Stimulated activated CD8-positive, alpha-beta memory T cell treated with anti-CD3 and anti-CD28 coated beads, Interleukin-7, amount 100 ng/mL, for 48 hours (primary cell): ENCODE results near the gene MAP3K2.

Experiments used
- DNase-seq, 2 donors: peaks; one replicate each; pipeline ENCODE4 v3.0.0-alpha.2; 2020; ENCODE audit warnings: low read depth in 1 of 2; ENCODE audit errors: extremely low read depth in 1 of 2

The MAP3K2 gene, protein sequence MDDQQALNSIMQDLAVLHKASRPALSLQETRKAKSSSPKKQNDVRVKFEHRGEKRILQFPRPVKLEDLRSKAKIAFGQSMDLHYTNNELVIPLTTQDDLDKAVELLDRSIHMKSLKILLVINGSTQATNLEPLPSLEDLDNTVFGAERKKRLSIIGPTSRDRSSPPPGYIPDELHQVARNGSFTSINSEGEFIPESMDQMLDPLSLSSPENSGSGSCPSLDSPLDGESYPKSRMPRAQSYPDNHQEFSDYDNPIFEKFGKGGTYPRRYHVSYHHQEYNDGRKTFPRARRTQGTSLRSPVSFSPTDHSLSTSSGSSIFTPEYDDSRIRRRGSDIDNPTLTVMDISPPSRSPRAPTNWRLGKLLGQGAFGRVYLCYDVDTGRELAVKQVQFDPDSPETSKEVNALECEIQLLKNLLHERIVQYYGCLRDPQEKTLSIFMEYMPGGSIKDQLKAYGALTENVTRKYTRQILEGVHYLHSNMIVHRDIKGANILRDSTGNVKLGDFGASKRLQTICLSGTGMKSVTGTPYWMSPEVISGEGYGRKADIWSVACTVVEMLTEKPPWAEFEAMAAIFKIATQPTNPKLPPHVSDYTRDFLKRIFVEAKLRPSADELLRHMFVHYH

DNA sequence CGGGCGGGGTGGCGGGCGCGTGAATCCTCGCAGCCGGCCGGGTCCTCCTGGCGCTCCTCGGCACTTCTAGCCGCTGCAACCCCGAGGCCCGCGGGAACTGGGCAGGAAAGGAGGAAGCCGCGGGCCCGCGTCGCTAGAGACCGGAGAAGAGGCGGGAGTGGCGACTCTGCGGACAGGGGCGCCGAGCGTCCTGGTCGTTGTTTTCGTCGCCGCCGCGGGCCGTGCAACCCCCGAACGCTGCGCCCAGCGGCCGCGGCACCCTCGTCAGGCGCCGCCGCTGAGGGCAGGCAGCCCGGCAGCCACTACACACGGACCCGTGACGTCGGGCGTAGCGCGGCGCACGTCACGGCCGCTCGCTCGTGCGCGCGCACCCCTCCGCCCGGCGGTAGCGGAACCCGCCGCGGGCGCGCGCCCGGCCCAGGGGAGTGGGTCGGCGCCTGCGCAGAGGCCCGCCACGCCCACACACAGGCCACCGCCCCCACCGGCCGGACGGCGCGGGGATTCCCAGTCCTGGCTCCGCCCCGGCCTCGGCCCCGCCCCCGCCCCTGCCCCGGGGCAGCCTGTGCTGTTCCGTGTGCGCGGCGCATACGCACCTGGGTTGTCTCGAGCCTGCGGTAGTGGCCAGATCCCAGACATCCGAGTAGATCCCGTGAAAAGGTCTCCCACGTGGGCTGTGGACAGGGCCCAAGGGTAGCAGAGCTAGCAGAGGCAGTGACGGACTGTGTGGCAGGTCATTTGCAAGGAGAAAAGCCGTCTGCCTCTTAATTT, at the start of gene MAP3K2:
Gene MAP3K2, minus strand, starts transcription at position 321 of the 768 bp plus-strand sequence. CDS start 44,846 bp downstream, outside the sequence.
- DNase-seq: peak; percentile 89 to 92

DNA sequence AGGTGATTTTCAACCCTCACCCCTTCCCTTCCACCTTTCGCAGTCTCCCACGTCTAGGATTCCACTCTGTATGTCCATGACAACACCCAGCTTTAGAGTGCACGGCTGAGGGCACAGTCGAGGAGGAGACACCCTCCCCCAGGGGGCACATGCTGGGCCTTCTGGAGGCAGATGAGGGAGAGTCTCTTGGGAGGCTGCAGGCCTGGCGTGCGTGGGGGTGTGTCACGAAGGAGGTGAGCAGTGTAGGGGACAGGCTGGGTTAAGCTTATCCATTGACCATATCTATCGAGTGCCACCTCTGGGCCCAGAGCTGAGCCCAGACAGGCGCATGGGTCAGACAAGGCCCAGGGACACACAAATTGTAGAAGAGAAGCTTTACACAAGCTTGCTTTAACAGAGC, 49.3 kb upstream of the MAP3K2 start:
- no peak for DNase-seq

DNA sequence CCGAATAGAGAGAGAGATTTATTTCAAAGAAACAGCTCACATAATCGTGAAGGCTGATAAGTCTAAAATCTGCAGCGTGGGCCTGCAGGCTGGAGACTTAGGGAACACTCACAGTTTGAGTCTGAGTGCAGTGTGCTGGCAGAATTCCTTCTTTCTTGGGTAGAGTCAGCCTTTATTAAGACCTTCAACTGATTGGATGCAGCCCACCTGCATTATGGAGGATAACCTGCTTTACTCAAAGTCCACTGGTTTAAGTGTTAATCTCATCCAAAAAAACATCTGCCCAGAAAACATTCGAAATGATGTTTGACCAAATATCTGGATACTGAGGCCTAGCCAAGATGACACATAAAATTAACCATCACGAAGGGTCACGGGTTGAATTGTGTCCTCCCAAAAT, 46.7 kb upstream of the MAP3K2 start:
- no peak for DNase-seq

DNA sequence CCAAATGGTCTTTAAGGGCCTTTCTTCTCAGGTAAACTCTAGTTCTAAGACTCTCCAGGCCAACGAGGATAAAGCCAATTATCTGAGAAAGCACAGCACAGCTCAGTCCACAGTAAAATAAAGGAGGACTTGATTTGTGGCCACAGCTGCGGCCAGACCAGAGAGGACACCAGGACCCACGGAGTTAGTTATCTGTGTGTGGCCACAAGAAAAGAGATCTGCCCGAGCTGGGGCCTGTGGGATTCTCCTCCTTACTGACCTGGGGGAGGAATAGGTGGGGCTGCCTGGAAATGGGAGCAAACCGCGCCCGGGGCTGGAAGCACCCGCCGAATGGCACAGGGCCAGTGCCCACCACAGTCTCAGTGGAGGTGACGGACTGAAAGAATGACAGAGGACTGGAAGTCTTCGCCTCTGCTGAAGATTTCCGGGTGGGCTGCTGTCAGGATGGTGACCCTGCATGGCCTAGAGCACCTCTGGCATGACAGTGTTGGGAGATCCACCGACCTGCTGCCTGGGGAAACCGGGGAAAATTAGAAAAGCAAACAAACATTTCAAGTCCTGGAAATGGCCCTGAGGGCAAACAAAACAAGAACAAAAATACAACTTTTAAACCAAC, 43.7 kb upstream of the MAP3K2 start:
- no peak for DNase-seq

DNA sequence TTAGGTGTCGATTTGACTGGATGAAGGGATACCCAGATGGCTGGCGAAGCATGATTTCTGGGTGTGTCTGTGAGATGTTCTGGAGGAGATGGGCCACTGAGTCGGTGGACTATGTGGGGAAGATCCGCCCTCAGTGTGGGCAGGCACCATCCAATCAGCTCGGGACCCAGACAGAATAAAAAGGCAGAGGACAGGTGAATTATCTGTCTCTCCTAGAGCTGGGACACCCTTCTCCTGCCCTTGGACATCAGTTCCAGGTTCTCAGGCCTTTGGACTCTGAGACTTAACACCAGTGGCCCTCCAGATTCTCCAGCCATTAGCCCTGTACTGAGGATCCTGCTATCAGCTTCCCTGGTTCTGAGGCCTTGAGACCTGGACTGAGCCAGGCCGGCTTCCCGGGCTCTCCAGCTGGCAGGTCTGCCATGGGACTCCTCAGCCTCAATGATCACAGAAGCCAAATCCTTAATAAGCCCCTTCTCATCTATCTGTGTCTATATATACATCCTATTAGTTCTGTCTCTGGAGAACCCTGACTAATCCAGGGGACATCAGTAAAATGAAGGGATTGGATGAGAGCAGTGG, 42.2 kb upstream of the MAP3K2 start:
- no peak for DNase-seq

DNA sequence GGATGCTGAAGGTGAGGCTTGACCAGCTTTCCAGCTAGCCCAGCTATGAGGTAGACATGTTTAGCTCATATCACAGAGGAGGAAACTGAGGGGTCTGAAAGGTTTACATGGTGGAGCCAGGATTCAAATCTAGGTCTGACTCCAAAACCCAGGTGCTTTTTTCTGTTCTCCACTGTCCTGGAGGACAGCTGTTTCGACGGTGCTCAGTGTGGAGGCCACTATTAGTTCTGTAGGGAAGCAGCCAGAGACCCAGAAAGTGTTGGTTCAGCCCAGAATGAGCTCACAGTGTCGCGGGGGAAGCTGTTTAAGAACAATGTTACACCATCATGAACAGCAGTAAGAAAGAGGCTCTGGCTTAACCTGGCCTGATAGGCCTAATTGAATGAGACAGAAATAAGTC, 41.5 kb upstream of the MAP3K2 start:
- no peak for DNase-seq

DNA sequence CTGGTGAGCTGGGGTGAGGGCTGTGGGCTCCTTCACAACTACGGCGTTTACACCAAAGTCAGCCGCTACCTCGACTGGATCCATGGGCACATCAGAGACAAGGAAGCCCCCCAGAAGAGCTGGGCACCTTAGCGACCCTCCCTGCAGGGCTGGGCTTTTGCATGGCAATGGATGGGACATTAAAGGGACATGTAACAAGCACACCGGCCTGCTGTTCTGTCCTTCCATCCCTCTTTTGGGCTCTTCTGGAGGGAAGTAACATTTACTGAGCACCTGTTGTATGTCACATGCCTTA, 41.0 kb upstream of the MAP3K2 start:
- DNase-seq: no peak

DNA sequence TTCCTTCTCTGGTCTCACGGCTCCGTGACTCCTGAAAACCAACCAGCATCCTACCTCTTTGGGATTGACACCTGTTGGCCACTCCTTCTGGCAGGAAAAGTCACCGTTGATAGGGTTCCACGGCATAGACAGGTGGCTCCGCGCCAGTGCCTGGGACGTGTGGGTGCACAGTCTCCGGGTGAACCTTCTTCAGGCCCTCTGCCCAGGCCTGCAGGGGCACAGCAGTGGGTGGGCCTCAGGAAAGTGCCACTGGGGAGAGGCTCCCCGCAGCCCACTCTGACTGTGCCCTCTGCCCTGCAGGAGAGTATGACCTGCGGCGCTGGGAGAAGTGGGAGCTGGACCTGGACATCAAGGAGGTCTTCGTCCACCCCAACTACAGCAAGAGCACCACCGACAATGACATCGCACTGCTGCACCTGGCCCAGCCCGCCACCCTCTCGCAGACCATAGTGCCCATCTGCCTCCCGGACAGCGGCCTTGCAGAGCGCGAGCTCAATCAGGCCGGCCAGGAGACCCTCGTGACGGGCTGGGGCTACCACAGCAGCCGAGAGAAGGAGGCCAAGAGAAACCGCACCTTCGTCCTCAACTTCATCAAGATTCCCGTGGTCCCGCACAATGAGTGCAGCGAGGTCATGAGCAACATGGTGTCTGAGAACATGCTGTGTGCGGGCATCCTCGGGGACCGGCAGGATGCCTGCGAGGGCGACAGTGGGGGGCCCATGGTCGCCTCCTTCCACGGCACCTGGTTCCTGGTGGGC, 40.5 kb upstream of the MAP3K2 start:
- DNase-seq: no peak

DNA sequence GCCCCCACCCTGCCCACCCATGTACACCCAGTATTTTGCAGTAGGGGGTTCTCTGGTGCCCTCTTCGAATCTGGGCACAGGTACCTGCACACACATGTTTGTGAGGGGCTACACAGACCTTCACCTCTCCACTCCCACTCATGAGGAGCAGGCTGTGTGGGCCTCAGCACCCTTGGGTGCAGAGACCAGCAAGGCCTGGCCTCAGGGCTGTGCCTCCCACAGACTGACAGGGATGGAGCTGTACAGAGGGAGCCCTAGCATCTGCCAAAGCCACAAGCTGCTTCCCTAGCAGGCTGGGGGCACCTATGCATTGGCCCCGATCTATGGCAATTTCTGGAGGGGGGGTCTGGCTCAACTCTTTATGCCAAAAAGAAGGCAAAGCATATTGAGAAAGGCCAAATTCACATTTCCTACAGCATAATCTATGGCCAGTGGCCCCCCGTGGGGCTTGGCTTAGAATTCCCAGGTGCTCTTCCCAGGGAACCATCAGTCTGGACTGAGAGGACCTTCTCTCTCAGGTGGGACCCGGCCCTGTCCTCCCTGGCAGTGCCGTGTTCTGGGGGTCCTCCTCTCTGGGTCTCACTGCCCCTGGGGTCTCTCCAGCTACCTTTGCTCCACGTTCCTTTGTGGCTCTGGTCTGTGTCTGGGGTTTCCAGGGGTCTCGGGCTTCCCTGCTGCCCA, 39.7 kb upstream of the MAP3K2 start:
- DNase-seq: no peak

DNA sequence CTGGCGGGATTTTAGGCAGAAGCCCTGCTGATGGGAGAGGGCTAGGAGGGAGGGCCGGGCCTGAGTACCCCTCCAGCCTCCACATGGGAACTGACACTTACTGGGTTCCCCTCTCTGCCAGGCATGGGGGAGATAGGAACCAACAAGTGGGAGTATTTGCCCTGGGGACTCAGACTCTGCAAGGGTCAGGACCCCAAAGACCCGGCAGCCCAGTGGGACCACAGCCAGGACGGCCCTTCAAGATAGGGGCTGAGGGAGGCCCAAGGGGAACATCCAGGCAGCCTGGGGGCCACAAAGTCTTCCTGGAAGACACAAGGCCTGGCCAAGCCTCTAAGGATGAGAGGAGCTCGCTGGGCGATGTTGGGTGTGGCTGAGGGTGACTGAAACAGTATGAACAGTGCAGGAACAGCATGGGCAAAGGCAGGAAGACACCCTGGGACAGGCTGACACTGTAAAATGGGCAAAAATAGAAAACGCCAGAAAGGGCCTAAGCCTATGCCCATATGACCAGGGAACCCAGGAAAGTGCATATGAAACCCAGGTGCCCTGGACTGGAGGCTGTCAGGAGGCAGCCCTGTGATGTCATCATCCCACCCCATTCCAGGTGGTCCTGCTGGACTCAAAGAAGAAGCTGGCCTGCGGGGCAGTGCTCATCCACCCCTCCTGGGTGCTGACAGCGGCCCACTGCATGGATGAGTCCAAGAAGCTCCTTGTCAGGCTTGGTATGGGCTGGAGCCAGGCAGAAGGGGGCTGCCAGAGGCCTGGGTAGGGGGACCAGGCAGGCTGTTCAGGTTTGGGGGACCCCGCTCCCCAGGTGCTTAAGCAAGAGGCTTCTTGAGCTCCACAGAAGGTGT, 39.0 kb upstream of the MAP3K2 start:
- DNase-seq: no peak

DNA sequence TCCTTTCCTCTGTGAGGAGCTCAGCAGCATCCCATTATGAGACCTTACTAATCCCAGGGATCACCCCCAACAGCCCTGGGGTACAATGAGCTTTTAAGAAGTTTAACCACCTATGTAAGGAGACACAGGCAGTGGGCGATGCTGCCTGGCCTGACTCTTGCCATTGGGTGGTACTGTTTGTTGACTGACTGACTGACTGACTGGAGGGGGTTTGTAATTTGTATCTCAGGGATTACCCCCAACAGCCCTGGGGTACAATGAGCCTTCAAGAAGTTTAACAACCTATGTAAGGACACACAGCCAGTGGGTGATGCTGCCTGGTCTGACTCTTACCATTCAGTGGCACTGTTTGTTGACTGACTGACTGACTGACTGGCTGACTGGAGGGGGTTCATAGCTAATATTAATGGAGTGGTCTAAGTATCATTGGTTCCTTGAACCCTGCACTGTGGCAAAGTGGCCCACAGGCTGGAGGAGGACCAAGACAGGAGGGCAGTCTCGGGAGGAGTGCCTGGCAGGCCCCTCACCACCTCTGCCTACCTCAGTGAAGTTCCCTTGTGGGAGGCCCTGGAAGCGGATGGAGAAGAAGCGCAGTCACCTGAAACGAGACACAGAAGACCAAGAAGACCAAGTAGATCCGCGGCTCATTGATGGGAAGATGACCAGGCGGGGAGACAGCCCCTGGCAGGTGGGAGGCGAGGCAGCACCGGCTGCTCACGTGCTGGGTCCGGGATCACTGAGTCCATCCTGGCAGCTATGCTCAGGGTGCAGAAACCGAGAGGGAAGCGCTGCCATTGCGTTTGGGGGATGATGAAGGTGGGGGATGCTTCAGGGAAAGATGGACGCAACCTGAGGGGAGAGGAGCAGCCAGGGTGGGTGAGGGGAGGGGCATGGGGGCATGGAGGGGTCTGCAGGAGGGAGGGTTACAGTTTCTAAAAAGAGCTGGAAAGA, 38.0 kb upstream of the MAP3K2 start:
- no peak for DNase-seq

DNA sequence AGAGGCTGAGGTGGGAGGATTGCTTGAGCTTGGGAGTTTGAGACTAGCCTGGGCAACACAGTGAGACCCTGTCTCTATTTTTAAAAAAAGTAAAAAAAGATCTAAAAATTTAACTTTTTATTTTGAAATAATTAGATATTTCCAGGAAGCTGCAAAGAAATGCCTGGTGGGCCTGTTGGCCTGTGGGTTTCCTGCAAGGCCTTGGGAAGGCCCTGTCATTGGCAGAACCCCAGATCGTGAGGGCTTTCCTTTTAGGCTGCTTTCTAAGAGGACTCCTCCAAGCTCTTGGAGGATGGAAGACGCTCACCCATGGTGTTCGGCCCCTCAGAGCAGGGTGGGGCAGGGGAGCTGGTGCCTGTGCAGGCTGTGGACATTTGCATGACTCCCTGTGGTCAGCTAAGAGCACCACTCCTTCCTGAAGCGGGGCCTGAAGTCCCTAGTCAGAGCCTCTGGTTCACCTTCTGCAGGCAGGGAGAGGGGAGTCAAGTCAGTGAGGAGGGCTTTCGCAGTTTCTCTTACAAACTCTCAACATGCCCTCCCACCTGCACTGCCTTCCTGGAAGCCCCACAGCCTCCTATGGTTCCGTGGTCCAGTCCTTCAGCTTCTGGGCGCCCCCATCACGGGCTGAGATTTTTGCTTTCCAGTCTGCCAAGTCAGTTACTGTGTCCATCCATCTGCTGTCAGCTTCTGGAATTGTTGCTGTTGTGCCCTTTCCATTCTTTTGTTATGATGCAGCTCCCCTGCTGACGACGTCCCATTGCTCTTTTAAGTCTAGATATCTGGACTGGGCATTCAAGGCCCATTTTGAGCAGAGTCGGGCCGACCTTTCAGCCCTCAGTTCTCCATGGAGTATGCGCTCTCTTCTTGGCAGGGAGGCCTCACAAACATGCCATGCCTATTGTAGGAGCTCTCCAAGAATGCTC, 37.1 kb upstream of the MAP3K2 start:
- DNase-seq: no peak

DNA sequence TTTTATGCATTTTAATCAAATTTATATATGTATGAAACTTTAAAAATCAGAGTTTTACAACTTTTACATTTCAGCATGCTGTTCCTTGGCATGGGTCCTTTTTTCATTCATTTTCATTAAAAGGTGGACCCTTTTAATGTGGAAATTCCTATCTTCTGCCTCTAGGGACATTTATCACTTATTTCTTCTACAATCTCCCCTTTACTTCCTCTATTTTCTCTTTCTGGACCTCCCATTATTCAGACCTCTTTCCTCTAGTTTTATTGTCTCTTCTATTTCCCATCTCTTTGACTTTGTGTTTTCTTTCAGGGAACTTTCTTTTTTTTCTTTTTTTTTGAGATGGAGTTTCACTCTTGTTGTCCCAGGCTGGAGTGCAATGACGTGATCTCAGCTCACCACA, 36.1 kb upstream of the MAP3K2 start:
- no peak for DNase-seq

DNA sequence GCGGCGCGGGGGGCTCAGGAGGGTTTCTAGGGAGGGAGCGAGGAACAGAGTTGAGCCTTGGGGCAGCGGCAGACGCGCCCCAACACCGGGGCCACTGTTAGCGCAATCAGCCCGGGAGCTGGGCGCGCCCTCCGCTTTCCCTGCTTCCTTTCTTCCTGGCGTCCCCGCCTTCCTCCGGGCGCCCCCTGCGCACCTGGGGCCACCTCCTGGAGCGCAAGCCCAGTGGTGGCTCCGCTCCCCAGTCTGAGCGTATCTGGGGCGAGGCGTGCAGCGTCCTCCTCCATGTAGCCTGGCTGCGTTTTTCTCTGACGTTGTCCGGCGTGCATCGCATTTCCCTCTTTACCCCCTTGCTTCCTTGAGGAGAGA, 35.7 kb upstream of the MAP3K2 start:
- no peak for DNase-seq

DNA sequence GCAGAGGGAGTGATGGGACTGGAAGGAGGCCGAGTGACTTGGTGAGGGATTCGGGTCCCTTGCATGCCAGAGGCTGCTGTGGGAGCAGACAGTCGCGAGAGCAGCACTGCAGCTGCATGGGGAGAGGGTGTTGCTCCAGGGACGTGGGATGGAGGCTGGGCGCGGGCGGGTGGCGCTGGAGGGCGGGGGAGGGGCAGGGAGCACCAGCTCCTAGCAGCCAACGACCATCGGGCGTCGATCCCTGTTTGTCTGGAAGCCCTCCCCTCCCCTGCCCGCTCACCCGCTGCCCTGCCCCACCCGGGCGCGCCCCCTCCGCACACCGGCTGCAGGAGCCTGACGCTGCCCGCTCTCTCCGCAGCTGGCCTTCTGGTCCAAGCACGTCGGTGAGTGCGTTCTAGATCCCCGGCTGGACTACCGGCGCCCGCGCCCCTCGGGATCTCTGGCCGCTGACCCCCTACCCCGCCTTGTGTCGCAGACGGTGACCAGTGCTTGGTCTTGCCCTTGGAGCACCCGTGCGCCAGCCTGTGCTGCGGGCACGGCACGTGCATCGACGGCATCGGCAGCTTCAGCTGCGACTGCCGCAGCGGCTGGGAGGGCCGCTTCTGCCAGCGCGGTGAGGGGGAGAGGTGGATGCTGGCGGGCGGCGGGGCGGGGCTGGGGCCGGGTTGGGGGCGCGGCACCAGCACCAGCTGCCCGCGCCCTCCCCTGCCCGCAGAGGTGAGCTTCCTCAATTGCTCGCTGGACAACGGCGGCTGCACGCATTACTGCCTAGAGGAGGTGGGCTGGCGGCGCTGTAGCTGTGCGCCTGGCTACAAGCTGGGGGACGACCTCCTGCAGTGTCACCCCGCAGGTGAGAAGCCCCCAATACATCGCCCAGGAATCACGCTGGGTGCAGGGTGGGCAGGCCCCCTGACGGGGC, 35.0 kb upstream of the MAP3K2 start:
- no peak for DNase-seq
